ENCODE results near the gene SRSF7. TPM values are rescaled to one million over a fixed set of nuclear protein-coding genes. Genes with fewer than 3 reads are reported as not detected.

Gene SRSF7
- total and polyA plus RNA-seq, 9 of the 15 experiments (the other 6 are each of a cell fraction or from before 2014, with no cell fraction given): 219 to 726 (median 375) TPM

GRCh38 chr2:38720613-38721241 is 30.4 kb downstream of the SRSF7 start:
- Histone ChIP-seq H3K9me3 (replicated peaks; ENCODE audit: control insufficient read depth, insufficient read depth, low read depth, low read length) (no peaks in the 10 kb centered on the region), H3K36me3 (ENCODE audit: control insufficient read depth, insufficient read depth, low read length) (no peaks in the 10 kb centered on the region; the same call in 1 of the 3 replicates), H3K4me3 (no peak overlapping the region), H3K27ac (ENCODE audit: extremely low read depth, low read depth, low read length) (no peak overlapping the region), H3K9ac (ENCODE audit: insufficient read depth in 1 of 2, low read depth in 2 of 2, low read length in 2 of 2) (no peak overlapping the region), H3K4me2 (ENCODE audit: insufficient read depth, low read length) (no peak overlapping the region), H3K27me3 (ENCODE audit: control insufficient read depth in 2 of 2, insufficient read depth in 2 of 2, low read length in 2 of 2) (no peaks in the 10 kb centered on the region), H3K9me1 (ENCODE audit: control insufficient read depth, insufficient read depth, low read length) (no peaks in the 10 kb centered on the region), H2AFZ (ENCODE audit: low read depth, low read length) (no peak overlapping the region), H3K79me2 (ENCODE audit: control insufficient read depth, insufficient read depth, low read length) (no peaks in the 10 kb centered on the region), H3K4me1 (replicated peaks in 1 of 2; ENCODE audit: control insufficient read depth in 2 of 2, insufficient read depth in 2 of 2, low read length in 2 of 2) (no peaks in the 10 kb centered on the region; a peak in 2 of 5 replicates), H4K20me1 (replicated peaks; ENCODE audit: control insufficient read depth, insufficient read depth, low read length) (no peaks in the 10 kb centered on the region)
- ChIA-PET CTCF (ENCODE audit: low intra/inter-chr PET ratio) (no interaction called here), POLR2A (interaction anchor here (1.4 kb wide), 1 partner anchor 19 kb away, joined by 4 read pairs; no protein-coding TSS in a partner anchor)
- intact Hi-C loops (cut with micrococcal nuclease) (loop anchor here (1.0 kb wide), 1 partner anchor 118 kb away; the partner anchor contains the start of gene HNRNPLL), in situ Hi-C loops (cut with MboI) (no loop called here)
- 69% methylated on average over 4 of the region's 4 CpGs for WGBS (ENCODE audit: insufficient coverage, low coverage, missing lambda C conversion rate)
- BruUV-seq (replicated peaks): no TSS peak
- ATAC-seq (peak; percentile 65), DNase-seq (ENCODE audit: extremely low read depth in 1 of 4, low spot score in 3 of 4) (peak in 1 of 4 experiments; percentile 55), FAIRE-seq (peak; percentile 40)
- TF ChIP-seq NFXL1 (CRISPR knock-in tag; IDR thresholded peaks at IDR 0.05) (no peak), CBX5 (IDR thresholded peaks at IDR 0.05; ENCODE audit: borderline replicate concordance, low read depth) (0 out of 2 replicates have a peak, but pooled peaks have one; percentile 42), HDGF (IDR thresholded peaks at IDR 0.05) (no peak), BHLHE40 (IDR thresholded peaks at IDR 0.05; ENCODE audit: low read length) (peak; percentile 52; the same call in 1 of the 2 replicates), USF2 (CRISPR knock-in tag; IDR thresholded peaks at IDR 0.05) (peak; percentile 59), ARID3A (IDR thresholded peaks at IDR 0.05; ENCODE audit: borderline replicate concordance, low read depth, low read length) (no peak), NONO (IDR thresholded peaks at IDR 0.05; ENCODE audit: low read depth in 2 of 2, low read length in 1 of 2) (no peak), CBFA2T3 (IDR thresholded peaks at IDR 0.05) (peak; percentile 28; the same call in 1 of the 2 replicates), YY1 (IDR thresholded peaks at IDR 0.05; ENCODE audit: borderline replicate concordance in 1 of 3, control insufficient read depth in 1 of 3, extremely low read depth in 1 of 3, insufficient read depth in 3 of 3, insufficient read length in 1 of 3, insufficient replicate concordance in 2 of 3, low read depth in 1 of 3, low read length in 2 of 3) (peak; percentile 29 to 76 (median 60)), EGR1 (conservative IDR thresholded peaks at IDR 0.05) (peak; percentile 35), MCM2 (IDR thresholded peaks at IDR 0.05; ENCODE audit: low read depth) (no peak), ZKSCAN8 (CRISPR knock-in tag; IDR thresholded peaks at IDR 0.05) (no peak), ARHGAP35 (IDR thresholded peaks at IDR 0.05; ENCODE audit: partially characterized antibody) (no peak), RAD21 (CRISPR knock-in tag; conservative IDR thresholded peaks at IDR 0.05 in 1 of 2, IDR thresholded peaks at IDR 0.05 in 1 of 2) (peak in 1 of 2 experiments; percentile 13; a peak in 1 of 4 replicates)
- TF ChIP-seq, protein P1, sequence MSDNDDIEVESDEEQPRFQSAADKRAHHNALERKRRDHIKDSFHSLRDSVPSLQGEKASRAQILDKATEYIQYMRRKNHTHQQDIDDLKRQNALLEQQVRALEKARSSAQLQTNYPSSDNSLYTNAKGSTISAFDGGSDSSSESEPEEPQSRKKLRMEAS (CRISPR knock-in tag; IDR thresholded peaks at IDR 0.05): 0 out of 2 replicates have a peak, but pooled peaks have one; percentile 19
- TF ChIP-seq, protein P2, sequence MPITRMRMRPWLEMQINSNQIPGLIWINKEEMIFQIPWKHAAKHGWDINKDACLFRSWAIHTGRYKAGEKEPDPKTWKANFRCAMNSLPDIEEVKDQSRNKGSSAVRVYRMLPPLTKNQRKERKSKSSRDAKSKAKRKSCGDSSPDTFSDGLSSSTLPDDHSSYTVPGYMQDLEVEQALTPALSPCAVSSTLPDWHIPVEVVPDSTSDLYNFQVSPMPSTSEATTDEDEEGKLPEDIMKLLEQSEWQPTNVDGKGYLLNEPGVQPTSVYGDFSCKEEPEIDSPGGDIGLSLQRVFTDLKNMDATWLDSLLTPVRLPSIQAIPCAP (CRISPR knock-in tag; IDR thresholded peaks at IDR 0.05; ENCODE audit: borderline replicate concordance): no peak
- TF ChIP-seq, protein P3, sequence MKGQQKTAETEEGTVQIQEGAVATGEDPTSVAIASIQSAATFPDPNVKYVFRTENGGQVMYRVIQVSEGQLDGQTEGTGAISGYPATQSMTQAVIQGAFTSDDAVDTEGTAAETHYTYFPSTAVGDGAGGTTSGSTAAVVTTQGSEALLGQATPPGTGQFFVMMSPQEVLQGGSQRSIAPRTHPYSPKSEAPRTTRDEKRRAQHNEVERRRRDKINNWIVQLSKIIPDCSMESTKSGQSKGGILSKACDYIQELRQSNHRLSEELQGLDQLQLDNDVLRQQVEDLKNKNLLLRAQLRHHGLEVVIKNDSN (CRISPR knock-in tag; IDR thresholded peaks at IDR 0.05): peak; percentile 74

All from K562 (cell line).